CD4-positive, alpha-beta T cell treated with Interleukin-6 at 100 ng/mL for 8 hours (primary cell): ENCODE measurements around the gene DNAH14.
"Not testable (repeated sequence)": the region's sequence is repeated elsewhere in the genome, so short reads cannot be mapped to it uniquely, and the experiment has no call there.

Experiments
- DNase-seq: peaks from one replicate; pipeline ENCODE4 v3.0.0-alpha.2; 2020; ENCODE audit warnings: mixed read lengths, low spot score

DNAH14 gene

DNA sequence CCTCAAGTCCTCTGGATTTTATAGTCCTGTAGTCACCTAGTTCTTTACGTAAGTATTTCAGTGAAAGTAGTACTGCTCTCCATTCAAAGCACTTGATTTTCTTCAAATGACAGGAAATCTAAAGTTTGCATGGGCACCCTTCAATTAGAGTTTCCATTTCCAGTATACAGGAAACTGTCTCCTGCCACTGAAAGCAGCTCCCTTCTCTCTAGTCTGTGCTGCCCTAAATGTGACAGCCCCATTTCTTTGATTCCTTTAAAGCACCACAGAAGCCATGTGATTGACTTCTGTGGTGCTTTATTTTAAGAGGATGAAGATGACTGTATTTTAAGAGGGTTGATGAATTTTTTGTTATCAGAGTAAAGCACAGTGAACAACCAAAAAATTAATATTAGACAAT is 226.1 kb downstream of the DNAH14 start:
- DNase-seq, result no peak

DNA sequence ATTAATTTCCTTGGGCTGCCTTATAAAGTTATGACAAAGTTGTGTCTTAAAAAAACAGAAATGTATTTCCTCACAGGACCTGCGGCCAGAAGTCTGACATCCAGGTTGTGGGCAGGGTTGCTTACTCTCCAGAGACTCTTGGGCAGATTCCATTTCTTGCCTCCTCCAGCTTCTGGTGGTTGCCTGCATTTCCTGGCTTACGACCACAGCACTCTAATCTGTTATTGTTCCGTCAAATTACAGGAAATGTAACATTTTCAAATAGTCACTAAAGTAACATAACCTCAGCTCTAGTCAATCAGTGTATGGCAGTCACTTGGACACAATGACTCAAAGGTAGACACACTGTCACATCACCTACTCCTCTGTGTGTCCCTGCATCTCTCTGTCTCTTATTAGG is 226.8 kb downstream of the DNAH14 start:
- DNase-seq, result no peak

DNA sequence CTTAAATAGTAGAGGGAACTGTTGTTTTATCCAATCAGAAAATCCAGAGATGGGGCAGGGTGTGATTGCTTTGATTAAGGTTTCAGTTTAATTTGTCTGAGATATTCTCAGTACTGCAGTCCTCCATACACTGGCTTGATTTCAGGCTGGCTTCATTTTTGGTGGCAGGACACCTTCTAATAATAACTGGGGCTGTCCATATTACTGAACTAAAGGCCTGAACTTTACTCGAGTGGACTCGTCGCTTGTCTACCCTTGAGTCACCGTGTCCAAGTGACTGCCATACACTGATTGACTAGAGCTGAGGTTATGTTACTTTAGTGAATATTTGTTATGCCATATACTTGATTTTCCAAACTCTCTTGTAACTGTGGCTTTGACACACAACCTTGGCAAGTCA is 228.8 kb downstream of the DNAH14 start:
- no peak for DNase-seq

DNA sequence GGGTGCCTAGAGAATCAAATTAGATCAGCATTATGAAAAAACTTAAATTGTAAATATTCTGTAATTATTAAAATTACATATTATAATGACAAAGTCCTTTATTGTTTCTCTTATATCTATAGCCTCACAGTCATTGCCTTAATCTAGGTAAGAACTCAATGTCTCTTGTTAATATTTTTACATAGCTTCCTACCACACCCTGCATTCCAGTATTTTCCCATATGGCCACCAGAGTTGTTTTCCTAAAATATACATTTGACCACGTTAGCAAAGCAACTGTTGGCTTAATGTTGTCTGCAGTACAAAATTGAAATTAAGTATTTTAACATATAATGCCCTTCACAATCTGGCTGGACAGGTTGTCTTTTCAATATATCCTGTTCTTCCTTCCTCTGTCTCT is 230.3 kb downstream of the DNAH14 start:
- no peak for DNase-seq

DNA sequence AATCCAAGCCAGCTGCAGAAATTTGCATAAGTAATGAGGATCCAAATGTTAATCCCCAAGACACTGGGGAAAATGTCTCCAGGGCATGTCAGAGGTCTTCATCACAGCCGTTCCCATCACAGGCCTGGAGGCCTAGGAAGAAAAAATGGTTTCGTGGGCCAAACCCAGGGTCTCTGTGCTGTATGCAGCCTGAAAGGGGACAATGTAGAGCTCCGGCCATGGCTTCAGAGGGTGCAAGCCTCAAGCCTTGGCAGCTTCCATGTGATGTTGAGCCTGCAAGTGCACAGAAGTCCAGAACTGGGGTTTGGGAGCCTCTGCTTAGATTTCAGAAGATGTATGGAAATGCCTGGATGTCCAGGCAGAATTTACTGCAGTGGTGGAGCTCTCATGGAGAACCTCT is 247.9 kb downstream of the DNAH14 start:
- DNase-seq, result not testable (repeated sequence)

DNA sequence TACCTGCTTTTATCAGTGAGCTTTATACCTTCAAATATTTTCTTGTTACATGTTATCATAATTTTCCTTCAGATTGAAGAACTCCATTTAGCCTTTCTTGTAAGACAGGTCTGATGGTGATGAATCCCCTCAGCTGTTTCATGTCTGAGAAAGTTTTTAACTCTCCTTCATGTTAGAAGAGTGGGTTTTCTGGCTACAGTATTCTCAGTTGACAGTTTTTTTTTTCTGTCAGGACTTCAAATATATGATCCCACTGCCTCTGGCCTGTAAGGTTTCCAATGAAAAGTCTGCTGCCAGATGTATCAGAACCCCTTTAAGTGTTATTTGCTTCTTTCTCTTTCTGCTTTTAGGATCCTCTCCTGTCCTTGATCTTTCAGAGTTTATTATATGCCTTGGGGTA is 250.2 kb downstream of the DNAH14 start:
- no peak for DNase-seq

DNA sequence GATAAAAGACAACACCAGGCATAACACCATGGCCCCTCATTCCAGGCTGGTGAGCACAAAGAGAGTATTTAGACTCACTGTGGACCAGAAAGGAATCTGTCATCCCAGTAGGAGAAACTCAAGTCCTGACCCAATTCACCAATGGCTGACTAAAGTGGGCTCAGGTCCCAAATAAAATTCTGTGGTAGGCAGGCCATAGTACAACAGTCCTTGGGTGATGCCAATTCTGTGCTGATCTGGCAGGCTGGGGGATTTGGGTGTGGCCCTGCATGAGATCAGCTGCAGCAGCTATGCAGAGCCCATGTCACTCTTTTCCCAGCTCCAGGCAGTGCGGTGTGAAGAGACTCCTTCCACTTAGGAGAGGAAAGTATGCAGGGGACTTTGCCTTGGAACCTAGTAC is 253.2 kb downstream of the DNAH14 start:
- DNase-seq, result no peak

DNA sequence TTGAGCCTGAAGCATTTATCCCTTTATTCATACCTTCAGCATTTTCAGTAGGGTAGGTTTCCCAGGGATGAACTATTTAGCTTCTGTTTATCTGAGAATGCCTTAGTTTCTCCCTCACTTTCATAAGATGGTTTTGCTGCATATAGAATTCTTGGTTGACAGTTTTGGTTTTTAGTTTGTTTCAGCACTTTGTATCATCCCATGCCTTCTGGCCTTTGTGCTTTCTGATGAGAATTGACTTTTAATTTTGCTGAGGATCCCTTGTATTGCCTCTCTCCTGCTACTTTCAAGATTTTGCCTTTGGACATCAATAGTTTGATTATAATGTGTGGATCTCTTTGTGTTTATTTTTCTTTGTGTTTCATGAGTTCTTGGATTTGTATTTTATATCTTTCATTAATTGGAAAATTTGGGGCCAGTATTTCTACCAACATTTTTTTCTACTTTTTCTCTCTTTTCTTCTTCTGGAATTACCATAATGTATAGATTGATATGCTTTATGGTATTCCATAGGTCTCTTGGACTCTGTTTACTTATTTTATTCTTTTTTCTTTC is 261.8 kb downstream of the DNAH14 start:
- no peak for DNase-seq

DNA sequence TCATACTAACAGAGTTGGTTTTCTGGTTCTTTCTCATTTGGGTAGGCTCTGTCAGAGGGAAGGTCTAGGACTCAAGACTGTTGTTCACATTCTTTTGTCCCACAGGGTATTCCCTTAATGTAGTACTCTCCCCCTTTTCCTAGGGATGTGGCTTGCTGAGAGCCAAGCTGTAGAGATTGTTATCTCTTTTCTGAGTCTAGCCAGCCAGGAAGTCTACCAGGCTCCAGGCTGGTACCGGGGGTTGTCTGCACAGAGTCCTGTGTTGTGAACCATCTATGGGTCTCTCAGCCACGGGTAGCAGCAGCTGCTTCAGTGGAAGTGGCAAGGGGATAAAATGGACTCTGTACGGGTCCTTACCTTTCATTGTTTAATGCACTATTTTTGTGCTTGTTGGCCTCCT is 272.0 kb downstream of the DNAH14 start:
- DNase-seq, result no peak

DNA sequence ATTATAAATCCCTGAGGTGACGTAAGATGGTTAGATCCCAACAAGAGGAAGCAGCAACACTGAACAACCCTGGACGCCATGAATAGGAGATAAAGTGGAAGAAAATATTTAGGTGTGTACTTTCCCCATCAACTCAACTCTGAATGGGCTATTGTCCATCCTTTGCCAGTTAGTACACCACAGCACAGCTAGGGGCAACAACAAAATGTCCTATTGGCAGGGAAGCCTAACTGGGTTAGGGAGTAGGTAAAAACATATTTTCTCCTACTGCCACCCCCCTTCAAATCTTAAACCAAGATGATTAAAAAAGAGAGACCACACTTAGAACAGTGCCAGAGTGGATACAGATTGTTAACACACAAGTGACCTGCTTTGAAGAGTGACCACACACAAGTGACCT is 278.3 kb downstream of the DNAH14 start:
- no peak for DNase-seq

DNA sequence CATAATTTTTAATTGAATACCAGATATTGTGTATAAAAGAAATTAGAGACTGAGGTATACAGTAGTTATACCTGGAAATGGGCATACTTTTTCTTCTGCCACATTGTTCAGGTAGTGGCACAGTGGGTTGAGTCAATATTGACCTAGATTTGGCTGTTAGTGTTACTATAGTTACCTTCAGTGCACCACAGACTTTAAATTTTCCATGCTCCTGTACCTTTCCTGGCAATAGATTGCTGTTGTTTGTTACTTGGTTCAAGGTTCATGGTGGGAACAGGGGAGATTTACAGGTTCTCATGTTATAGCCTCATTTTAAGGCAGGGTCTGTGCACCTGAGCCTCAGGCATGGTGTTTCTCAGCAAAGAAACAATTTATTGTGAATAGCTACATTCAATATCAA is 279.7 kb downstream of the DNAH14 start:
- DNase-seq, result no peak

DNA sequence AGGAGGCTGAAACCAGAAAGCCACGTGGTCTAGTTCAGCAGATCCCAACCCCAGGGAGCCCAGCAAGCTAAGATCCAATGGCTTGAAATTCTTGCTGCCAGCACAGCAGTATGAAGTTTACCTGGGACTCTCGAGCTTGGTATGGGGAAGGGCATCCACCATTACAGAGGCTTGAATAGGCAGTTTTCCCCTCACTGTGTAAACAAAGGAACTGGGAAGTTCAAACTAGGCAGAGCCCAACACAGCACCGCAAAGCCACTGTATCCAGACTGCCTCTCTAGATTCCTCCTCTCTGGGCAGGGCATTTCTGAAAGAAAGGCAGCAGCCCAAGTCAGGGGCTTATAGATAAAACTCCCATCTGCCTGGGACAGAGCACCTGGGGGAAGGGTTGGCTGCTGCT is 280.7 kb downstream of the DNAH14 start:
- DNase-seq, result not testable (repeated sequence)

DNA sequence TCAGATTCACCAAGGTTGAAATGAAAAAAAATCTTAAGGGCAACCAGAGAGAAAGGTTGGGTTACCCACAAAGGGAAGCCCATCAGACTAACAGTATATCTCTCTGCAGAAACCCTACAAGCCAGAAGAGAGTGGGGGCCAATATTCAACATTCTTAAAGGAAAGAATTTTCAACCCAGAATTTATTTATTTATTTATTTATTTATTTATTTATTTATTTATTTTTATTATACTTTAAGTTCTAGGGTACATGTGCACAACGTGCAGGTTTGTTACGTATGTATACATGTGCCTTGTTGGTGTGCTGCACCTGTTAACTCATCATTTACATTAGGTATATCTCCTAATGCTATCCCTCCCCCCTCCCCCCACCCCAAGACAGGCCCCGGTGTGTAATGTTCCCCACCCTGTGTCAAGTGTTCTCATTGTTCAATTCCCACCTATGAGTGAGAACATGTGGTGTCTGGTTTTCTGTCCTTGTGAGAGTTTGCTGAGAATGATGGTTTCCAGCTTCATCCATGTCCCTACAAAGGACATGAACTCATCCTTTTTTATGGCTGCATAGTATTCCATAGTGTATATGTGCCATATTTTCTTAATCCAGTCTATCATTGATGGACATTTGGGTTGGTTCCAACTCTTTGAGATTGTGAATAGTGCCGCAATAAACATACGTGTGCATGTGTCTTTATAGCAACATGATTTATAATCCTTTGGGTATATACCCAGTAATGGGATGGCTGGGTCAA is 282.4 kb downstream of the DNAH14 start:
- DNase-seq, result not testable (repeated sequence)

DNA sequence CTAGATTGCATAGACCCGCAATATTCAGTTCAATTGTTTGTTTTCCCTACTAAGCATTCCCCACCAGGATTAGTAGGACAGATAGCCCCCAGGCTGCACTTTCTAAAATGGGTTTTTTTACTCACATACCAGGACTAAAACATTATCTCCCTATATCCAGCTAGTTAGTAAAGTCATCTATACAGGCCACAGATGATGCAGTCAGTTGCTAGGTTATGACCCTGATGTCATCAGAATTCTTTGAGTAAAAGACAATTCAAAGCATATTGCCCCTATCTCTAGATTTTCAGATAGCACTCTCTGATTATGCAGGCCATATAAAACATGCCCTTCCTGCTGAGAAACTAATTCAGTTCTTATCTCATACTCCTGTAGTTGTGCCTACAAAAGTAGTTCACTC is 294.8 kb downstream of the DNAH14 start:
- DNase-seq, result no peak

DNA sequence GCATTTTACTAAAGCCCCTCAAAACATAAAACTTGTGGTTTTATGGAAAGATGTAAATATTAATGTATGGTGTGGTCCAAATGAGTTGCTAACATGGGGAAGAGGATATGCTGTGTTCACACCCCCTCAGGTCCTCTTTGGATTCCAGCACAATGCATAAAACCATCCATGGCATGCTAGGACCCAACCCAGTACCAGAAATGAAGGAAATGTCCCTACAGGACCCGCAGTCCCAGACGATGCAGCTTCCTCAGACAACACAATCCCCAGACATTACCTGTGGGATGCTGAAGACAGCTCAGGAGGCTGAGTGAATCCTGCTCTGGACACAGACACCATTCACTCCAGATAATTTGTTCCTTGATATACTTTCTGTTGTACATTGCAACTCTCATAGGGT is 296.2 kb downstream of the DNAH14 start:
- DNase-seq, result no peak

DNA sequence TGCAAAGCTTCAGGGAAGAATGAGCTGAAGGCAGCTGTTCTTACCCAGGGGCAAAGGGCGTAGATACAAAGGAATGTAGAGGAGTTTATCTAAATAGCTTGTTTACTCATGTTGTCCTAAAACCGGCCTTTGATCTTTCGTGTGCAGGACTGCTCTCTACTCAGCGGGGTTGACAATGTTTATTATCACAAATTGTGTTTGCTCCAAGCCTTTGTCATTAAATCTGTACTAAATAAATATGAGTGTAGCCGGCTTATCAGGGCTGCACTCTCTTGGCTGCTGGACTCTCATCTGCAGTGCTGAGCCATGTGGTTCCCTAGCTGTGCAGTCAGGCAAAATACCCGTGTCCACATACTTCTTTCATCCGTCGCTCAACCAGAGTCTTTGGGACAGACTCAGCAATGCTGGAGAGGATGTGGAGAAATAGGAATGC is 299.4 kb downstream of the DNAH14 start:
- no peak for DNase-seq

DNA sequence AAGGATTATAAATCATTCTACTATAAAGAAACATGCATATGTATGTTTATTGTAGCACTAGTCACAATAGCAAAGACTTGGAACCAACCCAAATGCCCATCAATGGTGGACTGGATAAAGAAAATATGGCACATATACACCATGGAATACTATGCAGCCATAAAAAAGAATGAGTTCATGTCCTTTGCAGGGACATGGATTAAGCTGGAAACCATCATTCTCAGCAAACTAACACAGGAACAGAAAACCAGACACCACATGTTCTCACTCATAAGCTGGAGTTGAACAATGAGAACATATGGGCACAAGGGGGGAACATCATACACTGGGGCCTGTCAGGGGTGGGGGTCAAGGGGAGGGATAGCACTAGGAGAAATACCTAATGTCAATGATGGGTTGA is 300.0 kb downstream of the DNAH14 start:
- DNase-seq, result not testable (repeated sequence)

DNA sequence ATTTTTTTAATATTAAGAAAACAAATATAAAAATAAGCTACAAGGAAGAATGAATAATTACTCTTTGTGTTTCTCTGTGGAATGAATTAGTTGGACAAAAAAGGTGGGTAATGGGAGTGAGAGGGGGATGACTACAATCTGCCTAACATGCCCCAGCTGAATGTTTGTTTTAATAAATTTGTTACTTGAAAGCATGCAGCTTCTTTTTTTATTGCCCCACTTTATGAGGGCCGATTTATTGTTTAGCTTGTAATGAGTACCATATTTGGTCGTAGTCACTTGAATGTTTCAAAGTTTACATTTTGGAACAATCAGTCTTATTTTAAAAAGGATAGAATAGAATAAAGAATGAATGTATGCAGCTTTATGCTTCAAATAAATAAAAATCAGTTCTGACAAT is 301.0 kb downstream of the DNAH14 start:
- DNase-seq, result no peak

DNA sequence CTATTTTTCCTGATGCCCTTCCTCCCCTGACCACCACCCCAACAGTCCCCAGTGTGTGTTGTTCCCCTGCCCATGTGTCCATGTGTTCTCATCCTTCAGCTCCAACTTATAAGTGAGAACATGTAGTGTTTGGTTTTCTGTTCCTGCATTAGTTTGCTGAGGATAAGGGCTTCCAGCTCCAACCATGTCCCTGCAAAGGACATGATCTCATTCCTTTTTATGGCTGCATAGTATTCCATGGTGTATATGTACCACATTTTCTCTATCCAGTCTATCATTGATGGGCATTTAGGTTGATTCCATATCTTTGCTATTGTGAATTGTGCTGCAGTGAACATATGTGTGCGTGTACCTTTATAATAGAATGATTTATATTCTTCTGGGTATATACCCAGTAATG is 303.5 kb downstream of the DNAH14 start:
- DNase-seq, result not testable (repeated sequence)

DNA sequence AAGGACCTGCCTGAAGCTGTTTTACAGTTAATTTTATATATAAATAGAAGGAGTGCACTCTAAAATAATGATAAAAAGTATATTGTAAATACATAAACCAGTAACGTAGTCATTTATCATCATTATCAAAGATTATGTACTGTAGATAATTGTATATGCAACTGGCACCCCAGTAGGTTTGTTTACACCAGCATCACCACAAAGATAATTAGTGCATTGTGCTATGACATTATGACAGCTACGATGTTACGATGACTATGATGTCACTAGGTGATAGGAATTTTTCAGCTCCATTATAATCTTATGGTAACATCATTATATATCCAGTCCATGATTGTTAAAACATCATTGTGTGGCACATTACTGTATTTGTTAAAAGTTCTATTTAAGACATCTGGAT is 313.1 kb downstream of the DNAH14 start:
- DNase-seq, result no peak

DNA sequence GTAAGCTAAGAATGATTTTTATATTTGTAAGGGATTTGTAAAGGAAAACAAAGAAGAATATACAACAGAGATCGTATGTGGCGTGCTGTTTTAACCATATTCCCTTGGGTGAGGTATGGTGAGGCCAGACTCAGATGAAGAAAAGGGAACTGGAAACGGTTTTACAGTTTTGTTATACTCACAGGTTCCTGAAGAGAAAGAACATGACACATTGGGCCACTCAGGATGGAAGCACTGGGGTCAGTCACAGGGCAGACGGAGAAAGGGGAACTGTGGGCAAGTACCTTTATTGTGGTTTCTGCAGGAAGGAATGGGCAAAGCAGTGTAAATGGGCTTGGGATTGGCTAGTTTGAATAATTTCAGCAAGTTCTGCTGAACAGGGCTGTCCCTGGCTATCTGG is 321.0 kb downstream of the DNAH14 start:
- DNase-seq, result no peak

DNA sequence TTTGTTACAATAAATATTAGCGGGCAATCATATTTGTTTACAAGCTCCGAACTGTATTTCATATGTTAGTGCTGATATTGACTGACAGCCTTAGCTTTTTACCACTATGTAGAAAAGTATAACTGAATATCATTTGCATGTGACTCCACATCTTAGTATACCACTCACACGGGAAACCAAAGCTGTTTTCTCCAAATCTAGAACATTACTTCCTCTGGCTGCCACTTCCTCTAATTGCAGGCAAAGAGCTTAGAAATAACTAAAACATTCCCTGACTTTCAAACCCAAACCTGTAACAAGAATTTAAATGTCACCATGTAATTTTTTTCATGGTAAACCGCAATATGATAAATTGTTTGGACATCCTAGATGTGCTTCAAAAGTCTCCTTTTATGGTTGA is 323.7 kb downstream of the DNAH14 start:
- no peak for DNase-seq

DNA sequence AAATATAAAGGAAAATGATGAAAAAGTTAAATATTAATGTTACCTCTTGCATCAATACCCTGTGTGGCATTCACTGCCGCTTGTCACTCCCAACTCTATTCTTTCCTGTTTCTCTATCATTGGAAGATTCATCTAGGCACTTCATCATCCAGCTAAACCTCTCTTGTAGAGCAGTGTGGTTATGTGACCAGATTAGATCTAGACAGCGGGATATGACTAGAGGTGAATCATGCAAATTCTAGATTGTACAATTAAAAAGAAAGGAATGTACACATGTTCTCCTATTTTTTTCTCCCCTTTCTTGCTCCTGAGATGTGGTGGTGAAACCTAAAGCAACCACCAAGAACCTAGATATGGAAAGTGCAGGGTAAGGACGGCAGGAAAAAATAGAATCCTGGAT is 324.3 kb downstream of the DNAH14 start:
- DNase-seq, result no peak

DNA sequence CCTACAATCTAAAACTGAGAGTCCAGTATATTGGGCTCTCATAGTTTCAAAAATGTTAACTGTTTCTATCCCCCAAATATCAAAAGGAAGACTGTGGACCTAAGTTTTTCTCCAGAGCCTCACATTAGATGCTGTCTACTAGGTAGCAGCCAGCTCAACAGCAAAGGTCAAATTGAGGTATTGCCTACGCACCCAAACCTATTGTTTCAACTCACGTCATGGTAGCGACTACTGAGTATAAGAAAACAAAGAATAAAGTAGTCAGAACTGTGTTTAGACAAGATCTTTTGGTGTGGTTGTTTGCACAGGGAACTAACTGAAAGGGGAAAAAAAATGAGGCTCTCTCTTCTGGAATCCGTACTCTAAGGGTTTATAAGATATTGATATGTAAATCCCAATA is 325.2 kb downstream of the DNAH14 start:
- DNase-seq, result no peak
